Fibroblast of skin of abdomen (primary cell): ENCODE data around the gene PDE6D.
"Not testable (repeated sequence)": the region's sequence is repeated elsewhere in the genome, so short reads cannot be mapped to it uniquely, and the experiment has no call there.

ENCODE experiments used
- DNase-seq: peaks from one replicate; pipeline ENCODE4 v3.0.0-alpha.2; 2013

PDE6D gene

DNA sequence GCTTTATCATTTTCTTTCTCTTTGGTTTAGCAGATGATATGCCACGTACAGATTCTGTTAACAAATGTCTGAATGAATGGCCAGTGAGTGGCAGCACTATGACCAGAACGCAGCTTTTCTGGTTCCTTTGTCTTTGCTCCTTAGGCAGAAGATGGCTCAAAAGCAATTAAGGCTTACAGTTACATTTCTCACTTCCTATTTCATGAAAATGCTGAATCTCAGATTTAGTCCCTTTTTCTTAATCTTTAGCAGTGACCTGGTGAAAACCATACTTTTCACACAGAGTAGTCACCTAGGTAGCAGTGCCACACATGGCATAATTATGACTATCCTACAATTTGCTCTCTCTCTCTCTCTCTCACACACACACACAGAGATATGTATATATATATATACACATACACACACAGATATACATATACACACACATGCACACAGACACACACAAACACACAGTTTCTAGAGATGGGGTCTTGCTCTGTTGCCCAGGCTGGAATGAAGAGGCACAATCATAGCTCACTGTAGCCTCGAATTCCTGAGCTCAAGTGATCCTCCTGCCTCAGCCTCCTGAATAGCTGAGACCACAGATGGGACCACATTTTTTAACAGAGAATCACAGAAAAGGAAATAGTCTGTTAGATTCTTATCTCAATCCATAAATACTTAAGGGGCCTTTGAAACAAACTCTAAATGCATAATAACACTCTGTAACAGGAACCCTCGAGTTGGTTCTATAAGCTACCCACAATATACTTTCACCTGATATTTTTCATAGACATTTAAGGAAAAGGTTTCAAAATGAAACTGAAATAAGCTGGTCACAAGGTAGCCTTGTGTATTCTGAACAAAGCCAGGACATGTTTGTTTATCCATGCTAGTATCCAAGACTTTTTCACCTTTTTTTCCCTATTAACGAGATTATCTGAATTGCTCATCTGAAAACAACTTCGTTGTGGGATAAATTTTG, 11.6 kb downstream of the PDE6D start:
- DNase-seq: no peak

DNA sequence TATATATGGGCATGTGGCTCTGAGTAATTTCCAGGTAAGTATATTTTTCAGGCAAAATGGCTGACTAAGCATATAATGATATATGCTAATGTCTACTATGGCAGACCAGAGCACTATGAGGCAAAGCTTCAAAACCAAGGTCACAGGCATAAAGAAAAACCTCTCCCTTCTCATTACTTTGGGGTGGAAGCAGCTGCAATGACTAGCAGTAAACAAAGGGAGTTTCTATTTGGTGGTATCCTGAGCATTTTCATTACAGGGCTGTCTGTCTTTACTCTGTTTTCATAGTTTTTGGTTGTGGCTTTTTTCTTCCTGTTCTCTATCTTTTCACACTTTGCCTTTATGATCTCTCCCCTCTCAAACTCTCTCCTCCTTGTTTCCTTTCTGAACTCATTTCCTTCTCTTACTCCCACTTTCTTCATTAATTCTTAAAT, 15.6 kb downstream of the PDE6D start:
- no peak for DNase-seq

DNA sequence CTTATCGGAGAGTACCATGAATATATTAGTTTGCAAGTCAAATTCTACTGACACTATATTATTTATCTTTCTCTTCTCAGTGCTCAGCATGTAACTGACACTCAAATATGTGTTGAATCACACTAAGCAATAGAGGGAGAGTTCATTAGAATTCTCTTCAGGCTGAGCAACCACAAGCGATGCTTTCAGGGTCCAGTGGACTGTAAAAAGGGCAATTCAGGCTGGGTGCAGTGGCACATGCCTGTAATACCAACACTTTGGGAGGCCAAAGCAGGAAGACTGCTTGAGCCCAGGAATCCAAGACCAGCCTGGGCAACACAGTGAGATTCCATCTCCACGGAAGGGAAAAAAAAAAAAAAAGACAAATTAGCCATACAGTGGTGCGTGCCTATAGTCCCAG, 16.3 kb downstream of the PDE6D start:
- no peak for DNase-seq

DNA sequence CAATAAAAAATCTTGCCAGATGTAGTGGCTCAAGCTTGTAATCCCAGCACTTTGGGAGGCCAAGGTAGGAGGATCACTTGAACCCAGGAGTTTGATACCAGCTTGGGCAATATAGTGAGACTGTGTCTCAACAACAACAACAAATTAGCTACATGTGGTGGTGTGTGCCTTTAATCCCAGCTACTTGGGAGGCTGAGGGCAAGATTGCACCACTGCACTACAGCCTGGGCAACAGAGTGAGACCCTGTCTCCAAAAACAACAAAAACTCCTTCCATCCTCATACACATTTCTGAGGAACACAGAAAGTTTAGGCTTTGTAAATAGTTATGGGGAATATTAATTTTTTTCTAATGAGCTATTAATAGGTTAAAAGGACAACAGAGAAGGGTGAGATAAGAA, 17.0 kb downstream of the PDE6D start:
- DNase-seq: no peak

DNA sequence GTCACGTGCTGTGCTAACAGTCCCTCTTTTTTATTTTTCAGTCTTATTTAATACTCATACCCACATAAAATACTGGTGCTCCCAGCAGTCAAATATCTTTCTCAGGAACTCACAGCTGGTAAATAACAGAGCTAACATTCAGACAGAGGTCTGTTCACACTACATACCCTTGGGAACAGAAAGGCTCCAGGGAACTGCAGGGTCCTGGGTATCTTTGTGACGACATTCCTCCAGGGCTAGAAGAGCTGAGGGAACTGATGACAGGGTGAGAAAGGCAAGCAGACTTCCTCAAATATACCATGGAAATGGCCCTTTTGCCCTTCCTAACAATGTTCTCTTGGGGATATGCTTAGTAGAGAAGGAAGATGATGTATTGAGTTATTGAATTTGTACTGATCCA, 19.3 kb downstream of the PDE6D start:
- no peak for DNase-seq

DNA sequence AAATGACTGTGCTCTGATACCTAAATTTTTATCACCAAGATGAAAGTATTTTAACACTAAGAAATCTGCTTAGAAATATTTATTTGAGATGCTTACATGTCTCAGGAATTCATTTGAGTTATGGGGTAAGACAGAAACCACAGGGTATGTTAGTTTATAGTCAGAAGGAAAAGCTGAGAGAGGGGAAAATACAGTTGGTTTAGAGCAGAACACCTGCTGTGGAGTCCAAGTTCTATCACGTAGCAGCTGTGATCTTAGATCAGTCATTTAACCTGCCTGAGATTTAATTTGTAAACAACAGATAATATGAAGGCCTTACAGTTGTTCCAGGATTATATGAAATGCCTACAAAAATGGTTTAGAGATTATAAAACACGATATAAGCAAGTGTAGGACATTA, 29.0 kb downstream of the PDE6D start:
- DNase-seq: no peak

DNA sequence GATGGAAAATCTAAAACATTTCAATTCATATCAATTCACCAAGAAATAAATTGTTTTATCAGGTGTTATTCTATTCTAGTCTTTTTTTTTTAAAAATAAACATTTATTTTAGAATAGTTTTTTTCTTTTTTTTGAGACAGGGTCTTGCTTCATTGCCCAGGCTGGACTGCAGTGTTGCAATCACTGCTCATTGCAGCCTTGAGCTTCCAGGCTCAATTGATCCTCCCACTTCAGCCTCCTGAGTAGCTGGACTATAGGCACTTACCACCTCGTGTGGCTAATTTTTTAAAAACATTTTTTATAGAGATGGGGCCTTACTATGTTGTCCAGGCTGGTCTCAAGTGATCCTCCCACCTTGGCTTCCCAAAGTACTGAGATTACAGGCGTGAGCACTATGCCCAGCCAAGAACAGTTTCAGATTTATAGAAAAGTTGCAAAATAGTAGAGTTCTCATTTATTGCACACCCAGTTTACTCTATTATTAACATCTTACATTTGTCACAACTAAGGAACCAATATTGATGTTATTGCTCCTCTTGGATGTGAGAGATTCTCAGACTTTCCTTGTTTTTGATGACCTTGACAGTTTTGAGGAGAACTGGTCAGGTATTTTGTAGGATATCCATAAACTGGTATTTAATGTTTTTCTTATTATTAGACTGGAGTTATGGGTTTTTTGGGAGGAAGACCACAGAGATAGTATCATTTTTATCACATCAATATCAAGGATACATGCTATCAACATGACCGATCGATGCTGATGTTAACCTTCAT, 29.9 kb downstream of the PDE6D start:
- no peak for DNase-seq

DNA sequence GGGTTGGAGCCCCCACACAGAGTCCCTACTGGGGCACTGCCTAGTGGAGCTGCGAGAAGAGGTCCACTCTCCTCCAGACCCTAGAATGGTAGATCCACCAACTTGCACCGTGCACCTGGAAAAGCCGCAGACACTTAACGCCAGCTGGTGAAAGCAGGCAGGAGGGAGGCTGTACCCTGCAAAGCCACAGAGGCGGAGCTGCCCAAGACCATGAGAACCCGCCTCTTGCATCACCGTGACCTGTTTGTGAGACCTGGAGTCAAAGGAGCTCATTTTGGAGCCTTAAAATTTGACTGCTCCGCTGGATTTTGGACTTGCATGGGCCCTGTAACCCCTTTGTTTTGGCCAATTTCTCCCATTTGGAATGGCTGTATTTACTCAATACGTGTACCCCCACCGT, 32.1 kb downstream of the PDE6D start:
- DNase-seq: not testable (repeated sequence)

DNA sequence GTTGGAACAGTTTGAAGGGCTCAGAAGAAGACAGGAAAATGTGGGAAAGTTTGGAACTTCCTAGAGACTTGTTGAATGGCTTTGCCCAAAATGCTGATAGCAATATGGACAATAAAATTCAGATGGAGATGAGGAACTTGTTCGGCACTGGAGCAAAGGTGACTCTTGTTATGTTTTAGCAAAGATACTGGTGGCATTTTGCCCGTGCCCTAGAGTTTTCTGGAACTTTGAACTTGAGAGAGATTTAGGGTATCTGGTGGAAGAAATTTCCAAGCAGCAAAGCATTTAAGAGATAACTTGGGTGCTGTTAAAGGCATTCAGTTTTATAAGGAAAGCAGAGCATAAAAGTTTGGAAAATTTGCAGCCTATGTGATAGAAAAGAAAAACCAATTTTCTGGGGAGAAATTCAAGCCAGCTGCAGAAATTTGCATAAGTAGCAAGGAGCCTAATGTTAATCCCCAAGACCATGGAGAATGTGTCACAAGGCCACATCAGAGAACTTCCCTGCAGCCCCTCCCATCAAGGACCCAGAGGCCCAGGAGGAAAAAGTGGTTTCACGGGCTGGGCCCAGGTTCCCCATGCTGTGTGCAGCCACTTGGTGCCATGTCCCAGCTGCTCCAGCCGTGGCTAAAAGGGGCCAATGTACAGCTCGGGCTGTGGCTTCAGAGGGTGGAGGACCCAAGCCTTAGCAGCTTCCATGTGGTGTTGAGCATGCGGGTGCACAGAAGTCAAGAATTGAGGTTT, 32.8 kb downstream of the PDE6D start:
- DNase-seq: not testable (repeated sequence)

DNA sequence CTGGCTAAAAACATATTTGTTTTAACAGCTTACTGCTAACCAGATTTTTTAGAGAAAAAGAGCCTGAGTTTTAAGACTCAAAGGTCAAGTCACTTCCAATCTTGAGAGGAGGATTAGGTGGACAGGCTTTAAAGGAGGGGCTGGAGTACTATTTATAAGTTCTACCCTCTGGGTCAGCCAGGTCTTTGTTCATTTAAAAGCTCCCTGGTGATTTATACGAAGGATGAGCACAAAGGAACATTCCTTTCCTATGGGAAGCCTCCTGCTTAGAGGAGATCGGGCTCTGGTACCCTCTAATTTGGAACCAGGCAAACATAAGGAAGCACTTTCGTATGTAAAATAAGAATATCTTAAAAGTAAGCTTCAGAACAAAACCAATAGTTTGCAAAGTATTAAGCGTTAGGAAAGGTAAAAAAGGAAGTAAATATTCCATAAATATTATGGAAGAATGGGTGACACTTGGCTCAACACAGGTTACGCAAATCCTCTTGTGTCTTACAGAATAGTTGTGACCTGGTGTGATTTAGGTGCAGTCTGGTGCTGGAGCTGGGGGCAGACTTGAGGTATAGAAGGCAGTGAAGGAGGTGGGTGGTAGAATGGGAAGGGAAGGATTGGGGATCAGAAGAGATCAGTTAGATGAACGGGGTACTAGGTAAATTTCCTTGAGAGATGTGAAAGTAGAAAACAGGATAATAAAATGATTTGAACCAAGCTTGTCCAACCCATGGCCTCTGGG, 35.6 kb downstream of the PDE6D start:
- no peak for DNase-seq

DNA sequence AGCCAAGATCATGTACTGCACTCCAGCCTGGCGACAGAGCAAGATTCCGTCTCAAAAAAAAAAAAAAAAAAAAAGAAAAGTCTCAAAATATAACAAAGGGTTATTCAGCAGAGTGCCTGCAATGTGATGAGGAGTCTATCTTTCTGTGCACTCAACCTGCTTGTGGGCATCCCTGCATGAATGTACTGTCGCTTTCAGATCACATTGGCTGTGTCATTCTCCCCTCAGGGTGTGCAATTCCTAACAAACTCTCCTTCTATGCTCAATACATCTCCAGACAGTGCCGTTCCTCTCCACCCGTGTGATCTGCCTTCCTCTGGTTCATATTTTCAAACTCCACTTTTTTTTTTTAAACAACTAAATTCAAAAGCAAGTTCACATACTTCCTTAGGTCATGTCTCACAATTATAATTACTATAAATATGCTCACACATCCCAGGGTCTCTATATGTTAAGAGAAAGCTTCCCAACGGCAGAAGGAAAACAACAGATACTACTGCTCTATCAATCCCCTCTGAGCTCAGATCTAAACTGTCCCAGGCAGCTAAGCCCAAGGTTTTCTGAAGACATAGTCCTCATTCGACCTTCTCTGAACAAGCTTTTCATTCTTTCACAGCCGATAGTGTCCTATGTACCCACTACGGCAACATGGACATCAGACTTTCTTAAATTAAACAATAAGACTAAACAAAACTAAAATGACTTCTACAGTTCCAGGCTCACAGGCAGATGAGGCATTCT, 37.5 kb downstream of the PDE6D start:
- DNase-seq: no peak

DNA sequence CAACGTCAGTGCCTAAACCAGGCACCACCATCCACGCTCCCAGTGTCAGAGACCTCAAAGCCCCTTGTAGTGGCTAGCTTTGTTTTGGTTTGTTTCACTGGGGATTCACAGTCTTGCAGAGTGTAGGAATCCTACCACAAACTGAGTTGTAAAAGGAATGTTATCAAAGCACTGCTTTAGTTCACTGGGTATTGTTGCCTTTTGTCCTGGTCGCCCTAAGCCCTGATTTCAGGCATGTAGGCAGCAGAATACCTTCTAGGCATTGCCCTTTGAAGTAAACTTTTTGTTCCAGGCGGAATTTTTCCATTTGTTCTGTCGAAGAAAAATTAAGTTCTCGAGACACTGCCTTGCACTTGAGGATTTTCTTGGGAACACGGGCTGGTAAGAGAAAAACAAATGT, 43.3 kb downstream of the PDE6D start:
- no peak for DNase-seq

DNA sequence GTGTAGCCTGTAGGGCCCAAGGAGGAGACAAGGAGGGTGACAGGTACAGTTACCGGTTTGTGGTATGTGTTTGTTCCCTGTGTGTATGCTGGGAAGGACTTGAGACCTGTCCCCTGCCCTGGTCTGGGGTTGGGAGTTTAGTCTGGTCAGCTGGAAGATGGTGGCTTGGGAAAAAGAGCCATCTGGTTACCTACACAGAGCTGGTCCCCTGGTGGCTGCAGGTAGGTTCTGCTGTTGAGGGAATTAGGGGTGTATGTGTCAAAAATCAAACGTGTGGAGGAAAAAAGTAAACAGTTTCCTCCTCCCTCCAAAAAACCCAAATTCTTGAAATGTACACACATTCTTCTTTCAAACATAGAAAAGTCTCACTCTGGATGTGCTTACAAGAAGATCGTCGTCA, 48.5 kb downstream of the PDE6D start:
- no peak for DNase-seq

DNA sequence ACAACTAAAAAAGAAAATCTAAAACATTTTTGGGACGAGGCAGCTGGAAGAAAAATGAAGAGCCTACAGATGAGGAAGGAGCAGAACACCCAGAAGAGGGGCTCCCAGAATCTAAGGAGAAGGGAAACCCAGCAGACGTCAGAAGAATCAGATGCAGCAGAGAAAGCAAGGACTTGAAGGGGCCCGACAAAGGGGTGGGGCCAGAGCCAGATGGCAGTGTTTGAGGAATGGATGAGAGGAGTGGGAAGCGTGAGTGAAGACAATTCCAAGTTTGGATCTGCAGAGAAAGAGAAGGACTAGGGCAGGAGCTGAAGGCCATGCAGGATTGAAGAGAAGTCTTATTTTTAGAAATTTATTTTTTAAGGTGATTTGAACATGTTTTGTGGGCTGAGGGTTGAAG, 53.5 kb downstream of the PDE6D start:
- DNase-seq: no peak

DNA sequence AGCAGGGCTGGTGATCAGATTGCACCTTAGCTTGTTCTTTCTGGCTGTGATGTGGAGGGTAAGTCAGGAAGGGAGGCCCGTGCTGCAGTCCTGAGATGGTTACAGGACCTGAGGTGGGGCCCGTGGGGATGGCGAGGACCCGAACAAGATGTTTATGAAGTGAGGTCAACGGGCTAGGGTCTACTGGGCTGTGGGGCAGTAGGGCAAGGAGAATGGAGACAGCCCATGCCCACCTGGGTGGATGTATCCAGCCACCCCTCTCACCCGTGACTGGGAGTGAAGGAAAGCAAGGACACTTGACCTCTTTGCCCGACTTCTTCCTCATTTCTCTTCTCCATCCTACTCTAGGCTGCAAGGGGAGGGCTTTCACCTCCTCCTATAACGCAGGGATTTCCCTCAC, 54.8 kb downstream of the PDE6D start:
- no peak for DNase-seq

DNA sequence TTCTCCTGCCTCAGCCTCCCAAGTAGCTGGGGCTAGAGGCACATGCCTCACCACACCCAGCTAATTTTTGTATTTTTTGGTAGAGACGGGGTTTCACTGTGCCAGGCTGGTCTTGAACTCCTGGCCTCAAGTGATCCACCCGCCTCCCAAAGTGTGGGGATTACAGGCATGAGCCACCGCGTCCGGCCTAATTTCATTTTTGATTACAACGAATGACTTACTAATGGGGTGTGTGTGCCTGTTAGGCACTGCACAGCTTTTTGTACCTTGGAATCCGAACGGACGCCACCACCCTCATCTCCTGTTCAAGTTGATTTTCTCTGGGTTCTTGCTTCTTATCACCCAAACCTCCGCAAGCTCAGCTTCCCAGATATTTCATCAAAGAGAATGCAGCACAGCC, 55.6 kb downstream of the PDE6D start:
- no peak for DNase-seq

DNA sequence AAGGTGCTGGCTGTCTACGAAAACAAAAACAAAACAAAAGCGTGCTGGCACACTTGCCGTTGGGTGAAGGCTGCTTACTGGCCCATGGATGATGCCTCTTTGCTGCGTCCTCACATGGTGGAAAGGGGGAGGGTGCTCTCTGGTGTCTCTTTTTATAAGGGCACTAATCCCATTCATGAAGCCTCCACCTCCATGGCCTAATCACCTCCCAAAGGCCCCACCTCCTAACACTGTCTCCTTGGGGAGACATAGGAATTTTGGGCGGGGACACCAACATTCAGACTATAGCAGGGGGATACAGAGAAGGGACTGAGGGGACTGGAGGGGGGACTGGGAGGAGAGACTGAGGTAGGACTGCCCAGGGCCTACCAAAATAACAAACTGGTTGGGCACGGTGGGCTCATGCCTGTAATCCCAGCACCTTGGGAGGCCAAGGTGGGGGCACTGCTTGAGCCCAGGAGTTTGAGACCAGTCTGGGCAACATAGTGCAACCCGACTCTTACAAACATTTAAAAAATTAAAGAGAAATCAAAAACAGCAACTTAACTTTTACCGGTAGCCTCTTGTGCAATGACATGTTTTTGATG, 58.3 kb downstream of the PDE6D start:
- no peak for DNase-seq

DNA sequence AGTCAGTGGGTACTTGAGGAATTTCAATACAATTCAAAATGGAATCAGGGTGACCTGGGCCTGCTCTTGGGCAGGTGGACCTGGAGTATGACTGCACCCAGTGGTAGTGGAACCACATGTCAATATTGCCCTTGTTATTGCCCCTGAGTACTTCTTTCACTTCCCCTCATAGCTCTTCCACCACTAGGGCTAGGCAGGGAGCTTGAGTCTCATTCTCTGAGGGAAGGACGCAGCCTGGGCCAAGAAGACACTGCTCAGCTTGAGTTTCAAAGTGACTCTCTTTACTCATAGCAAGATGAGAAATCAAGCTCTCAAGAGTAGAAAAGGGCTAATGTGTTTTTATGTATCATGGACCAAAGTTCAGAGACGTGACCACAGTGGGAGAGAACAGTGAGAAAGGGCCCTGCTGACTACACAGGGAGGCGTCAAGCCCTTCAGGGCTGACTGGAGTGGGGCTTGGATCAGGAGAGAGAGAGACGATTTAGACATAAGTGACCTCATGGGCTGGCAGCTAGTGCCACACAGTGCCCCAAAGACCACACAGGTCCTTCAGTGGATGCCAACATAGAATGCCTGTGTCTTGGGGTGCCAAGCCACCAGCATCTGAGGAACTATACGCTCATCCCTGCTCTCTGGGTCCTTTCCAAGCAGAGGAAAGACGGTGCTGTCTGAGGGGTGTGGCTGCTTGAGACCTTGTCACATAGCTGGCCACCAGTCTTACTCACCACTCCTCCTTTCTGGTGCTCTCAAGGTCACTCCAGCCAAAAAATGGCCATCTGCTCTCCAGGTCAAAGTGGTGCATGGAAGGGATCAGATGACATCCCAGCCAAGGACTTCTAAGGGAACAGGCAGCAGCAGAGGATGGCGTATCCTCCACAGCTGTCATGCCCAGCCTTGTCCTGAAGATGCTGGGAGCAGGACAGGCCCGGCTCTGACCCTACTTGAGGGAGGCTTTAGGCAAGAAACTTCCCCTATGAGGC, 59.8 kb downstream of the PDE6D start:
- no peak for DNase-seq

DNA sequence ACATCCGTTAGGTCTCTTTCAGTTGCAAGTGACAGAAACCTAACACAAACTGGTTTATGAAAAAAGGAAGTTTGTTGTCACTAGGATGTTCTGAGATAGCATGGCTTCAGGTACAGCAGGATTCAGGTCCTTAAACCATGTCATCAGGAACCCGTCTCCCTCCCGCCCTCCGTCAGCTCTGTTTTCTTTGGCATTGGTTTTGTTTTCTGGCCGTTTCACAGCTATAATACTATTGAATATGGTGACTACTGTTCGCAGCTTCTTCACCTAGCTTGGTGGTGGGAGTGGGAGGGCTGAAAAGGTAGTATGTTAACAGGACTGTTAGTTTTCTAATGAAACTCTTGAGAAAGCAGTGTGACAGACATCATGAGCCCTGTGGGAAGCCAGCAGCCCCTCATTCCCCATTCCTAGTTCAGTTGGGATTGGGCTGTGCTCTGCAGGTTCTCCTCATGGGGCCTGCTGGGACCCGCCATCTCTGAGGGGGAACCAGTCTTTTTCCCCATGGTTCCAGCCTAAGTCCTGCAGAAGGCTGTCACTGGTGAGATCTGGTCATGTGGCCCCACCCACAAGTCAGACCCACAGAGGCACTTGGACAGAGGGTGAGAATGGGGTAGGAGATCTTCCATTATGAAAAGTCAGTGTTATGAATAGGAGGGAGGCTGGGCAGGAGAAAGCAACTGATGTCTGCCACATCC, 60.6 kb downstream of the PDE6D start:
- no peak for DNase-seq
